Measurements from ENCODE around the gene SNURF.
"Not testable (repeated sequence)": the region's sequence is repeated elsewhere in the genome, so short reads cannot be mapped to it uniquely, and the experiment has no call there.

SNURF gene

DNA sequence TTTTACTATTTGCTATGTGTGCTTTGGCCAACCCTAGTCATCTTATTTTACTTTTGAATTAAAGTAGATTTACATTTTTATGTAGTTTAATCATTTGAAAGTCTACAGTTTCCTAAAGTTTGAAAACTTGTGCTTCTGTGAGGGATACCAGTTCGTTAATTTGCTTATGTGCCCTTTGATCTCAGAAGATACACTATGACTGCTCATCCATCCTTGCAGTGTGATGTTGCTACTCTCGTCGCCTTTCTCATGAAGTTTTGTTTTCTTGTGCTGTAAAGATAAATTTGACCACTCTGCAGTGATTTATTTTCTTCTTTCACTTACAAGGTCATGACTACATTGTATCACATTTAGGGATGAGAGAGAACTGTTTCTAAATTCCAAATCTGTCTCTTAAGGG lies 16.3 kb downstream of the SNURF start:
- TF ChIP-seq, protein P1, sequence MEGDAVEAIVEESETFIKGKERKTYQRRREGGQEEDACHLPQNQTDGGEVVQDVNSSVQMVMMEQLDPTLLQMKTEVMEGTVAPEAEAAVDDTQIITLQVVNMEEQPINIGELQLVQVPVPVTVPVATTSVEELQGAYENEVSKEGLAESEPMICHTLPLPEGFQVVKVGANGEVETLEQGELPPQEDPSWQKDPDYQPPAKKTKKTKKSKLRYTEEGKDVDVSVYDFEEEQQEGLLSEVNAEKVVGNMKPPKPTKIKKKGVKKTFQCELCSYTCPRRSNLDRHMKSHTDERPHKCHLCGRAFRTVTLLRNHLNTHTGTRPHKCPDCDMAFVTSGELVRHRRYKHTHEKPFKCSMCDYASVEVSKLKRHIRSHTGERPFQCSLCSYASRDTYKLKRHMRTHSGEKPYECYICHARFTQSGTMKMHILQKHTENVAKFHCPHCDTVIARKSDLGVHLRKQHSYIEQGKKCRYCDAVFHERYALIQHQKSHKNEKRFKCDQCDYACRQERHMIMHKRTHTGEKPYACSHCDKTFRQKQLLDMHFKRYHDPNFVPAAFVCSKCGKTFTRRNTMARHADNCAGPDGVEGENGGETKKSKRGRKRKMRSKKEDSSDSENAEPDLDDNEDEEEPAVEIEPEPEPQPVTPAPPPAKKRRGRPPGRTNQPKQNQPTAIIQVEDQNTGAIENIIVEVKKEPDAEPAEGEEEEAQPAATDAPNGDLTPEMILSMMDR (conservative IDR thresholded peaks at IDR 0.05; ENCODE audit: control insufficient read depth, insufficient read depth, low read depth, low read length): no peak
- no peak for DNase-seq (ENCODE audit: low read depth)
- H3K4me3 ChIP-seq (ENCODE audit: control insufficient read depth, low read depth, low read length): no peak overlapping the region

GRCh38 chr15:24971772-24972171 lies 17.0 kb downstream of the SNURF start:
- TF ChIP-seq, protein P1 (conservative IDR thresholded peaks at IDR 0.05; ENCODE audit: control insufficient read depth, insufficient read depth, low read depth, low read length): no peak
- no peak overlapping the region for H3K4me3 ChIP-seq (ENCODE audit: control insufficient read depth, low read depth, low read length)
- no peak for DNase-seq (ENCODE audit: low read depth)

DNA sequence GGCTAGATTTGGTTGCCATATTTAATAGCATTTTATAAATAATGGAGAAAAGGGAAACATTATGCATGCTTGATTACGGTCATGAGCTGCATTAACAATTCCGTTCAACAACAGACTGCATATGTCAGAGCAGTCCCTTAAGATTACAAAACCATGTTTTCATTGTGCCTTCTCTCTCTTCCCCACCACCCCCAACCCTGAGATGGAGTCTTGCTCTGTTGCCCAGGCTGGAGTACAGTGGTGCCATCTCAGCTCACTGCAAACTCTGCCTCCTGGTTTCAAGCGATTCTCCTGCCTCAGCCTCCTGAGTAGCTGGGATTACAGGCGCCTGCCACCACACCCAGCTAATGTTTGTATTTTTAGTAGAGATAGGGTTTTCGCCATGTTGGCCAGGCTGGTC lies 17.9 kb downstream of the SNURF start:
- DNase-seq (ENCODE audit: low read depth); H3K4me3 ChIP-seq (ENCODE audit: control insufficient read depth, low read depth, low read length): not testable (repeated sequence)

GRCh38 chr15:24976932-24977331 lies 22.1 kb downstream of the SNURF start:
- no peak for DNase-seq (ENCODE audit: low read depth)
- TF ChIP-seq, protein P1 (conservative IDR thresholded peaks at IDR 0.05; ENCODE audit: control insufficient read depth, insufficient read depth, low read depth, low read length): no peak
- H3K4me3 ChIP-seq (ENCODE audit: control insufficient read depth, low read depth, low read length): no peak overlapping the region

GRCh38 chr15:24977686-24978085 lies 22.9 kb downstream of the SNURF start:
- TF ChIP-seq, protein P1 (conservative IDR thresholded peaks at IDR 0.05; ENCODE audit: control insufficient read depth, insufficient read depth, low read depth, low read length): no peak

GRCh38 chr15:24985224-24985623 lies 30.4 kb downstream of the SNURF start:
- TF ChIP-seq, protein P1 (conservative IDR thresholded peaks at IDR 0.05; ENCODE audit: control insufficient read depth, insufficient read depth, low read depth, low read length): no peak
- no peak overlapping the region for H3K4me3 ChIP-seq (ENCODE audit: control insufficient read depth, low read depth, low read length)
- DNase-seq (ENCODE audit: low read depth): no peak

More at GRCh38 chr15:24977686-24978085, 22.9 kb downstream of the SNURF start:
- no peak overlapping the region for H3K4me3 ChIP-seq (ENCODE audit: control insufficient read depth, low read depth, low read length)
- no peak for DNase-seq (ENCODE audit: low read depth)

GRCh38 chr15:24986653-24987052 lies 31.9 kb downstream of the SNURF start:
- TF ChIP-seq, protein P1 (conservative IDR thresholded peaks at IDR 0.05; ENCODE audit: control insufficient read depth, insufficient read depth, low read depth, low read length): no peak
- no peak for DNase-seq (ENCODE audit: low read depth)
- no peak overlapping the region for H3K4me3 ChIP-seq (ENCODE audit: control insufficient read depth, low read depth, low read length)
